22Rv1 (cell line): ENCODE data around the gene CLEC4G.

ENCODE experiments used
- H3K27ac ChIP-seq: fragments of 450-650 bp; 2 replicates; pipeline ENCODE4 v1.5.1; 2017
- ZFX ChIP-seq: fragments of 450-650 bp; IDR thresholded peaks from 2 replicates; pipeline ENCODE4 v1.6.1; 2017; ENCODE audit warnings: antibody characterized with exemption, borderline replicate concordance
- TF ChIP-seq, protein P1 (sequence below): fragments of 450-650 bp; IDR thresholded peaks from 2 replicates; pipeline ENCODE4 v1.5.1; 2017; ENCODE audit warnings: mild to moderate bottlenecking

The CLEC4G gene

DNA sequence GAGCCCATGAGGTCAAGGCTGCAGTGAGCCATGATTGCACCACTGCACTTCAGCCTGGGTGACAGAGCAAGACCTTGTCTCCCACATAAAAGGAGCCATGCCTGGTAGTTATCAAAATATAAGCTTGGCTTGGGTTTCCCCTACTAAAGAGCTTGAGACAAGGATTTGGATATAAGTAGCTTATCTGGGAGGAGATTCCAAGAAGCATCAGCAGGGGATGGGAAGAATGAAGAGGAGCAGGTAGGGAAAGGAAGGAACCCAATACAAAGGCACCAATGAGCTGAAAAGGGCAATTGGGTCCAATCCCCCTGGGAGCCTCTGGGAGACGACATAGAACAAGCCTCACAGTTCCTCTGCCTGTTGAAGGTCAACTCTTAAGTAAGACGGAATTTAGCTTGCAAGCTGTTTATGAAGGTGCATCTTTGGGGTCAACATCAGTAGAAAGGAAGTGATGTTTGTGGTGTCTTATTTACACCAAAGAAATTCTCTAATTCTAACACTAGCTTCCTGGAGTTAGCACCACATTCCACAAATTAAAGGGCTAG, 7.4 kb upstream of the CLEC4G start:
- no peak for TF ChIP-seq ZFX
- TF ChIP-seq, protein P1, sequence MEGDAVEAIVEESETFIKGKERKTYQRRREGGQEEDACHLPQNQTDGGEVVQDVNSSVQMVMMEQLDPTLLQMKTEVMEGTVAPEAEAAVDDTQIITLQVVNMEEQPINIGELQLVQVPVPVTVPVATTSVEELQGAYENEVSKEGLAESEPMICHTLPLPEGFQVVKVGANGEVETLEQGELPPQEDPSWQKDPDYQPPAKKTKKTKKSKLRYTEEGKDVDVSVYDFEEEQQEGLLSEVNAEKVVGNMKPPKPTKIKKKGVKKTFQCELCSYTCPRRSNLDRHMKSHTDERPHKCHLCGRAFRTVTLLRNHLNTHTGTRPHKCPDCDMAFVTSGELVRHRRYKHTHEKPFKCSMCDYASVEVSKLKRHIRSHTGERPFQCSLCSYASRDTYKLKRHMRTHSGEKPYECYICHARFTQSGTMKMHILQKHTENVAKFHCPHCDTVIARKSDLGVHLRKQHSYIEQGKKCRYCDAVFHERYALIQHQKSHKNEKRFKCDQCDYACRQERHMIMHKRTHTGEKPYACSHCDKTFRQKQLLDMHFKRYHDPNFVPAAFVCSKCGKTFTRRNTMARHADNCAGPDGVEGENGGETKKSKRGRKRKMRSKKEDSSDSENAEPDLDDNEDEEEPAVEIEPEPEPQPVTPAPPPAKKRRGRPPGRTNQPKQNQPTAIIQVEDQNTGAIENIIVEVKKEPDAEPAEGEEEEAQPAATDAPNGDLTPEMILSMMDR, result no peak
- no peak overlapping the region for H3K27ac ChIP-seq

DNA sequence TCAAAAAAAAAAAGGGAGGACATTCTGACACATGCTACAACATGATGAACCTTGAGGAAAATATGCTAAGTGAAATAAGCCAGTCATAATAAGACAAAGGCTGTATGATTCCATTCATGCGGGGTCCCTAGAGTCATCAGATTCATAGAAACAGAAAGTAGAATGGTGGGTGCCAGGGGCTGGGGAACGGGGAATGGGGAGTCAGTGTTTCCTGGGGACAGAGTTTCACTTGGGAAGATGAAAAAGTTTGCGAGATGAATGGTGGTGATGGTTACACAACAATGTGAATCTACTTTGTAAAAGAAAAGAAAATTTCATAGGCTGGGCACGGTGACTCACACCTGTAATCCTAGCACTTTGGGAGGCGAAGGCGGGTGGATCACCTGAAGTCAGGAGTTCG, 6.1 kb upstream of the CLEC4G start:
- H3K27ac ChIP-seq, result no peak overlapping the region
- TF ChIP-seq ZFX, result no peak
- TF ChIP-seq, protein P1, result no peak

DNA sequence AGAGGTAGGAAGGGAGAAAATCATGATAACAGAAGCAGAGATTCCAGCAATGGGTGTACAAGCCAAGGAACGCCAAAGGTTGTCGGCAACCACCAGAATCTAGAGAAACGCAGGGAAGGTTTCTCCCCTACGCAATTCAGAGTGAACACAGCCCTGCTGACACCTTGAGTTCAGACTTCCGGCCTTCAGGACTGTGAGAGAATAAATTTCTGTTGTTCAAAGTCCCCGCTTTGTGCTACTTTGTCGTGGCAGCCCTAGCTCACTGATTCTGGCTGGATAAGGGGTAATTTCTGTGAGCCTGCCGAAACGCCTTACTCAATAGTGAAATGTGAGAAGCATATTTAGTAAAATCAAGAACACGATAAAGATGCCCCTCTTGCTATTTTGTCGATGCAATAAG, 5.3 kb upstream of the CLEC4G start:
- TF ChIP-seq, protein P1, result no peak
- no peak for TF ChIP-seq ZFX
- no peak overlapping the region for H3K27ac ChIP-seq

DNA sequence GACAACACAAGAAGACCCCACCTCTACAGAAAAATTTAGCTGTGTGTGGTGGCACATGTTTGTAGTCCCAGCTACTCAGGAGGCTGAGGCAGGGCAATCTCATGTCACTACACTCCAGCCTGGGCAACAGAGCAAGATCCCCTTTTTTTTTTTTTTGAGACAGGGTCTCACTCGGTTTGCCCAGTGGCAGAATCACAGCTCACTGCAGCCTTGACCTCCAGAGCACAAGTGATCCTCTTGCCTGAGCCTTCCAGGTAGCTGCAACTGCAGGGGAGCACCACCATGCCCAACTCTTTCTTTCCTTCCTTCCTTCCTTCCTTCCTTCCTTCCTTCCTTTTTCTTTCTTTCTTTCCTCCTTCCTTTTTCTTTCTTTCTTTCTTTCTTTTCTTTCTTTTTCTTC, 4.2 kb upstream of the CLEC4G start:
- TF ChIP-seq ZFX, result no peak
- TF ChIP-seq, protein P1, result no peak
- H3K27ac ChIP-seq, result no peak overlapping the region

DNA sequence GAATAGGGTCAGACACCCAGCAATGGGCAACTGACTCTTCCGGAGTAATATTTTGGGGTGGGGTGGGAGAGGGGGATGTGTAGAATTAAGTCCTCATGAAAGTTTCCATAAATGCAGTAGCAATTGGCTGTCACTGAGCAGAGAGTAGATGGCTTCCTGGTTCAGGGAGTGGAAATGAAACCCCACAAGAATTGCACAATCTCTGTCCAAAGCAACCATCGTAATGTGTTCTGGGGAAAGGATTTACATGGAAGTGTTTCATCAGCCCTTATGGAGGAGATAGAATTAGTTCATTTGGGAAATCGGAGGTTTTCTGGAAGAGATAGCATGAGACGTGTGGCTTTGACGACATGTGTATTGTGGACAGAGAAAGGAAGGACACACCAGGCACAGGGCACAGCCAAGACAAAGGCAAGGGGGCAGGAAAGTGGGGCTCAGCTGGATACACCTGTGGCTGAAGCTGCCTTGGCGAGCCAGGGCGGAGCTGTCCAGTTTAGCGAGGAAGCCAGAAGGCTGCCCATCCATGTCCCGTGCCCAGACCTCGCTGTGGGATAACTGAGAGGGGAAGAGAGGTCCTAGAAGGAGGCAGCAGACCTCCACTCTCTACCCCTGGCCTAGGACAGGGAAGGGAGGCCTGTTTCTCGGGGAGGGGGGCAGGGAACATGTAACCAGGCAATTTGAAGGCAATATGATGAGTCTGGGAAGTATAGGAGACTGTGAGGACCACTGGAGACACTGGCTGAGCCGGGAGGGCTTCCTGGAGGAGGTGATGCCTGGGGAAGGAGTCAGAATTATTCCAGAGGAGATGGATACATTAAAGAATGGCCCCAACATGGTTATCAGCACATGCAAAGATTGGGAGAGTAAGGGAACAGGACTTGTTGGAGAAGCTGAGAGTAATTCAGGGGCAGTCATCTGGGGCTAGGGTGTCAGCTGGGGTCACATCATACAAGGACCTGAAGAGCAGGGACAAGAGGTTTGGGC, 2.6 kb upstream of the CLEC4G start:
- TF ChIP-seq ZFX, result no peak
- TF ChIP-seq, protein P1, result no peak
- H3K27ac ChIP-seq, result no peak overlapping the region

DNA sequence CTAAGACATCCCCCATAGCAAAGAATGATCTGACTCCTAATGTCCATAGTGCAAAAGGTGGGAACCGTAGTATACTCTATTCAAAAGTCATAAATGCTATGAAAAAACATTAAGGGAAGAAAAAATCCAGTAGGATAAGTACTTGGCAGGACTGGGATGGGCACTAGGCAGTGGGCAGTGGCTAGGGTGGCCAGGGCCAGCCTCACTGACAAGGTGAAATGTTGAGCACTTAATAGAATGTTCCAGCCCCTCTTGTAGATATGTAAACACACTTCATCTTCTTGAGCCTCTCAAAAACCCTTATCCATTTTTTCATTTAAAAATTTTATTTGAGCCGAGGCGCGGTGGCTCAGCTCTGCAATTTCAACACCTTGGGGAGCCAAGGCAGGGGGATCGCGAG, 1.5 kb upstream of the CLEC4G start:
- TF ChIP-seq, protein P1, result no peak
- no peak for TF ChIP-seq ZFX
- H3K27ac ChIP-seq, result no peak overlapping the region

DNA sequence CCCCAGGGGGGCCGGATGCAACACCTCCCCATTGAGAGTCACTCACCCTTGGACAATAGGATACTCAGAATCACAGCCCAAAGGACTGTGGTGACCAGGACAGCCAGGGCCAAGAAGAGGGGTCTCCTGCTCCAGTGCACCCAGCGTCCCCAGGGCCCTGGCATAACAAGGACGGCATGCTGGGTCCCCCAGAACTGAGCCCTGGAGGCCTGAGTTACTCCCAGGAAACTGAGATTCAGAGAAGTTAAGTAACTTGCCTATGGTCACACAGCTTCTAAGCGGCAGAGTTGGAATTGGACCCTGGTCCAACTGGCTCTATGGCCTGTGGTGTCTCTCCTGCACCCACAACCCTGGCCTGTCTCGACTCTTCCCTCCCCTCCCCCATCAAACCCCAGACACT, 295 bp downstream of the CLEC4G start:
- TF ChIP-seq ZFX, result no peak
- TF ChIP-seq, protein P1, result no peak
- H3K27ac ChIP-seq, result no peak overlapping the region
